Pons (tissue), 1 donor: ENCODE measurements around the gene FBXL7.

Experiments used
- DNase-seq: peaks from one replicate; pipeline ENCODE4 v3.0.0-alpha.2; 2016; ENCODE audit warnings: low spot score

Gene FBXL7

DNA sequence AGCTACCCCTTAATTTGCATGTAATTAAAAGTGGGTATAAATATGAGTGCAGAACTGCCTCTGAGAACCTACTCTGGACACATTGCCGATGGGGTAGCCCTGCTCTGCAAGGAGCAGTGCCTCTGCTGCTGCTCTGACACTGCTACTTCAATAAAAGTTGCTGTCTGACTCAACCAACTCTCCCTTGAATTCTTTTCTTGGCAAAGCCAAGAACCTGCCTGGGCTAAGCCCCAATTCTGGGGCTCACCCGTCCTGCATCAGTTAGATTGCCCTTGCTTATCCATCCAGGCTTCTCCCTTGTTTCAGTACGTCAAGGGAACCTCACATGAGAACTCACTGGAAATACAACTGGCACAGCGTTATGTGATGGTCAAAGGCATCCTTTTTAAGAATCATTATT lies 44.1 kb downstream of the FBXL7 start:
- DNase-seq = no peak

DNA sequence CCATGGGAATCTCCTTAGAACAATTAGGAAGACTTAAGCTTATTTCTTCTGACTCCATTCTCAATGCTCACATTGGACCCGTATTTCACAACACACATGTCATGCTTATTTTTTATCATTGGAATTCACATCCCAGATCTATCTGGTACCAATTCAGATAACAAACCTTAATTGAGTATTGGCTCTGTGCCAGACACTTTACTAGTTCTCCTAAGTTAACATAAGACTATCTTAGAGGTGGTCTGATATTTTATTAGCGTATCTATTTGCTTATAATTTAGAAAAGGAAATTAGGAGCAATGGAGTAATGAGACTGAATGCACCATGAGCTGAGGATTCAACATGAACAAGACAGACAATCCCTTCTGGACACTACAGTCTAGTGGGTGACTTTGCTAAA lies 45.1 kb downstream of the FBXL7 start:
- DNase-seq = no peak

DNA sequence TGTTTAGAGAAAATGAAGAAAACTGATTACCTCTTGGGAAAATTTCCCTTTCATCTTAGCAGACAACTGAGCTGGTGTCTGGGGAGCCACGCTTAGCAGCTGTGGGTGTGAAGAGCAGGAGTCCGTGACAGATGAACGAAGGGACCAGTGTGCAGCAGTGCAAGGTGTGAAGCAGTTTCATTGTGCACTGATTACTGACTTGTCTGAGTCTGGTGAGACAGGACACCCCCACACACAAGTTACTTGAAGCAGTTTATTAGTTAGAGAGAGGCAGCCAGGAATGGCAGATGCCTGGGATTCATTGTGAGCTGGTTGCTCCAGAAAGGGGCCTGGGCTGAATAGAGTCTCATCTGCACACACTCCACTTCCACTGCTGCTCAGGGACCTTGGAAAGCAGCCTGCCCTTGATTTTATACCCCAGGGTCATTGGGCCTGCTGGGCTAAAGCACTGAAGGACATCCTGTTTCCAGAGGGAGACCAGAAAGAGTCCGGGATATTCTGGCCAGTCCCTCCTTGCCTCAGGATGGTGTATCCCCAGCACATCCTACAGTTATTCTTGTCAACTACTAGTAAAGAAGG lies 47.4 kb downstream of the FBXL7 start:
- DNase-seq = no peak

DNA sequence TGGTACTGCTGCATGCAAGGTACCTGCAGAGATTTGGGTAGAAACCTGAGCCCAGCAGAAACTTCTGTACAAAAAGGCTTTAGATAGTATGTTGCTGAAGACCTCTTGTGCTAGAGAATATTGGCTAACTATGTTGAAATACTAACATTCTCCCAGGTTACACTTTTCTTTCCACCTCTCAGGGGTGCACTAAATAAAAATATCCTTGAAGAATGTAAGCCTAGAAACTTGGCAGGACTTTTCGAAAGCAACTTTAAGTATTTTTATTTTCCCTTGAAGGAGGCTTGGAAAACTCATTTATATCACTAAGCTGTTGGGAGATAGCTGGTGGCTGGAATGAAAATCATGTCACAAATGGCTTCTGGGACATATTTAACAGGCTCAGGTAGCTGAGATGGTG lies 50.0 kb downstream of the FBXL7 start:
- DNase-seq = no peak

DNA sequence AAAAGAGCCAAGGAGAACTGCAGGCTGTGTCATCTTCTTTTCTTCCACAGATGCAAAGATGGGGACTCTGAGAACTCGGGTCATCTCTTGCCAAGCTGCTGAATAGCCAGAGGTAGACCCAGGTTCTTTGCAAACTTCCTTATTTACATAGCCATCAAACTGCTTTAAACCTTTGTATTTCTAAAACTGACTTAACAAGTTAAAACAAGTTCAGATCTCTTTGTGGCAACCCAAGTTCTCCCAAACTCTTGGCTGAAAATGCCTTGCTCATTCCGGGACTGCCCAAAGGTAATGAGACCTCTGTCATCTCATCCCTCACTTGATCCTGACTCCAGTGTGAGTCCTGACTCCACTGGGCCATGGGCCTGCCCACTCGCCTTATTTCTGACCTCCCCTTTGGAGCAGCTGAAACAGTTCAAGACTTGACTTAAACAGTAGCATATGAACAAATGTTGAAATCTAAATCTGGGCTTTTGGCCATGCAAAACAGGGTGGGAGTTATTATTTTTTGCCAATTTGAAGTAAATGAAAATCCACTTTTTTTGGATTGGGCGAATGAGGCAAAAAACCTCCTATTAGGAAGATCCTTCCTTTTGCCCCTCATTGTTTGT lies 50.6 kb downstream of the FBXL7 start:
- no peak for DNase-seq

DNA sequence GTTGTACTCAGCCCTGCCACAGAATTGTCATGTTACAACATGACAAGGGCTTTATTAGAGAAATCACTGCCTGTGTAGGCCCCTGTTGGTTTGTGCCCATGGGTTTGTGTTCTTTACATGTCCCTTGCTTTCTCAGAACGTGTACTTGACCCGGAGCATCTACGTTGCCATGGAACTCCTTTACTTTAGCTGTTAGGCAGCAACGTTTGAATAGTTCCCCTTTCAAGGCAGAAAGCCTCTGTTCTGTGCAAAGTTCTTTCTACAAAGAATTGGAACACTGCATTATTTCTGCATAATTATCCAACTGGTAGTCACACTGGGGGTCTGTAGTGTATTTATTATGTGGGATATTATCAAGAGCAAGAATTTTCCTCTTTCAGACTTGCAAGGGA lies 51.1 kb downstream of the FBXL7 start:
- no peak for DNase-seq

DNA sequence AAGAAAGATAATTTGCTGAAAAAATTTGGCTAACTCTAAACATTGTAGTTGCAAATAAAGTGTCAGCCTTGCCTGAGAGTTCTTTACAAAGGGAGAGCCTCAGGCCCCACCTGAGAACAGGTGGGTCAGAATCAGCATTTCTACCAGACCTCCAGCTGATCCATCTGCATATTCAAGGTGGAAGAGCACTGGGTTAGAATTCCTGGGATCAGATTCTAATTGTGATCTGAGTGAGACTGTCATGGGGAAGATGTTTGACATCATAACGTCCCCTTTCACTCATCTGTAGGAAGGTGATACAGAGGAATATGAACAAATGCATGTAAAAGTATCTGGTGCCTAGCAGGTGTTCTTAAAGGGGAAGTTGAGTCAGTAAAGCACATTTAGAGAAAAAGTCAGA lies 54.6 kb downstream of the FBXL7 start:
- no peak for DNase-seq

DNA sequence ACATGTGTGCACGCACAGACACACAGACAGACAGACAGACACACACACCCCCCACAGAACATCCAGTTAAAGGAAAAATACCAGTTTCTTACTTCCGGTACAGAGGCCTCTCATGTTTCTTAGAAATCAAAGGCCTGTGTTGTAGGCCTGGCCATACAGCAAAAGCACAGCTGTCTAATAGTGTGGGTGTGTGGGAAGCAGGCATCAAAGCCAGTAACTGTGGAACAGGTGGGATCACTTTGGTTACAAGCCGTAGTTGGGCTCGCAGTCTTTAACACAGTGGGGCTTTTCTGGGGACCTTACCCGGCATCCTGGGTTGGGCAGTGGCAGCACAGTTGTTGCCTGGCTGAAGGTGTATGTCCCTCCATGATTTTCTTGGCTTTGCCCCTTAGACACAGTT lies 55.2 kb downstream of the FBXL7 start:
- DNase-seq = no peak

DNA sequence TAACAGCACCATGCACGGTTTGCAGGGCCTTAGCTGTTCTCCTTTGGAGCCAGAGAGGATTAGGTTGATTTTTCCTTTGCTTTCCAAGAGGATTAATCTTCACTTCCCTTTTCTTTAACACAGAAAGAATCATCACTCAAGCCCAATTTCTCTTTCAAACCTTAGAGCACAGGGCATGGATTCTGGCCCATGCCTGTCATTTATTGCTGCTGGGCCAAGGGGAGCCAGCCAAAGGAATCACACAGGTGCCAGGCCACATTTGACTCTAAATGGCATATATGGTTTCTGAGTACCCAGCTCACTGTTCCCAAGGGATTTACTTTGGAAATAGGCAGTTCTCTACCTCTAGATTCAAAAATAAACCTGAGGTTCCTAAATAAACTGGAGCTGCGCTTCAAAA lies 58.3 kb downstream of the FBXL7 start:
- DNase-seq = peak; percentile 17

DNA sequence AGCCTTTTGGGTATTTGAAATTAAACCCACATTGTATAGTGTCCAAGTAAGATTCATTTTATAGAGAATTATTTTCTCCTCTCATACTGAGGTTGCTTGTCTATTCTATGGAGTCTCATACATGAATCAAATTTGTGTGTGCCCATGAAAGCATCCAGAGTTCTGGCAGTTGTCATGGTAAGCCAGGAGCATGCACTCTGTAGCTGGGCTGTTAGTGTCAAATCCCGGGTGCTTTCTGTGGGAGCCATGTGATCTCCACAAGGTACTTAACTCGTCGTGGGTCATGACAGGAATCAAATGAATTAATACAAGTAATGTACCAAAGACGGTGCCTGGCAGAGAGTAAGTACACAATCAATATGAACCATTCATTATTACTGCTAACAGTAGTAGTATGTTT lies 58.7 kb downstream of the FBXL7 start:
- DNase-seq = no peak

DNA sequence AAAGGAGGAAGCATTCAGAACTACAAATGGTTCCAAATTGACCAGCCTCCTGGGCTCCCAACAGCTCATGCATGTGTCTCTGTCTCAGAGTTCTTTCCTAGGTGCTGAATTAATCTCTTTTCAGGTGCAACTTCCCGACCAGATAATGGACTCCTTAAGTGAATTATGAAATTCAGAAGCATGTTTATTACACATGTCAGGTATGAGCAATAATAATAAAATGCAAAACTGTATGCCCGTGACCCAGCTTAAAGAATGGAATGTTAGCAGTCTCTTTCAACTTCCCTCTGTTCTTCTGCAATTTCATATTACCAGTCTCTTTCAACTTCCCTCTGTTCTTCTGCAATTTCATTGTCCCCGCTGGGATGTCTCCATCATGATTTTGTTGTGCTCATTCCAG lies 60.4 kb downstream of the FBXL7 start:
- DNase-seq = no peak

DNA sequence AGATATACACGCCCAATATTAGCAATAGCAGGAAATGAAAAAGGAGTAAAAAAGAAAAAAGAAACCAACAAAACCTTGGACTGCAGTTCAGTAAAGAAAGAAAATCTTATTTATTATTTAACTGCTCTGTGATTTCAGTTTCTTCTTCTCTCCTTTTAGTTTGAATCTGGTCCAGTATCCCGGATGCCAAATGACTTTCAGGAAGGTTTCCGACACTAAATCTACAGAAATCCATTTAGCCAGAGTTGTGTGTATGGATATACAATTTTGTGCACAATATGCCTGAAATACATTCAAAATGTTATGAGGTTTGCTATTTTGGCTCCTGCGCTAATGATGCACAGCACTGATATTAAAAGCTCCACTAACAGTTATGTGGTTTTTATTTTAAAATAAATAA lies 64.5 kb downstream of the FBXL7 start:
- no peak for DNase-seq

DNA sequence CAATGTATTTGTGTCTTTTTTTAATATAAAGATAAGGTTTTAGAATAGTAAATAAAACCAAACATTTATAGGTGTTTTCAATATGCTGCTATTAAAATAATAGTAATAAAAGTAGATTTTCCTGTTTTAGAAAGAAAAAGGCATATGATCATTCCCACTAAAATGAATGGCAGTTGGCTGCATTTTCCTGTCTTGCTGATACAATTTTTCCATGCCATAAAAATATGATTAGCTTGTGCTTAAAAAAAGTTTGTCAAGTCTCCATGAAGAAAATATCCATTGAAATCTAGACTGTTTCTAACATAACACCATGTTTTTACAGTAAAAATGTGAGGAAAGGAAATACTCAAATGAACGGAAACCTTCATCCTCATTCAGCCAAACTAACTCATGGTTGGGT lies 65.0 kb downstream of the FBXL7 start:
- no peak for DNase-seq

DNA sequence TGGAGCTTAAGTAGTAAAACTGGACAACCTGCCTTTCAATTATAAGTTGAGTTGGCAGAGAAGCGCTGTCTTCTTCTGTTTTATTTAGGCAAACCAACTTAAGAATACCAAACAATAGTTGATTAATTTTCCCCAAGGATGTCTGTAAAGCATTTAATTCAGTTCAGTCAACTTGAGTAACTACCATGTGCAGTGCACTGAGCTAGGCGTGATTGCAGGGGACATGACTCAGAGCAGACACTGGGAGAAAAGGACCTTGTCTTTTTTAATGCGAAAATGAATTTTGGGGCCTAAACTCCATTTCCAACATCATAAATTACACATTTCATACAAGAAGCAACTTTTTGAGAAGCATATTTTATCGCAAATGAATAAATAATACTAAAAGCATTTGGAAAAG lies 66.3 kb downstream of the FBXL7 start:
- DNase-seq = no peak

DNA sequence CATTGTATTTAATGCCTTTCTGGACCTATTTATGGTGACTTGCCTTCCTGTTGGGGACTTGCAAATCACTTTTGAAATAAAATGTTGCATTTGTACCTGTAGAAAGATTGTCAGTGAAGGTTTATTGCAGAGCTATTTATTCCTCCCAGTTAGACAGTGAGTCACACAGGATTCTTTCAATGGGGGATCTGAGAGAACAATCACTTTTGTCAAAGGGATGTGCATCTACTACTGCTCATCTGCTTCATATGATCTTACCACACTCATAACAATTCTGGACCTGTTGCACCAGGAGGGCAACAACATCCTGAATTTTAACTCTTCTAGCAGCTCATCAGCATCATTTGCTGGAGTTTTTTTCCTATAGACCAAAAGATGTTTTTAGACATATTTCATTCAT lies 66.8 kb downstream of the FBXL7 start:
- peak; percentile 19 for DNase-seq

DNA sequence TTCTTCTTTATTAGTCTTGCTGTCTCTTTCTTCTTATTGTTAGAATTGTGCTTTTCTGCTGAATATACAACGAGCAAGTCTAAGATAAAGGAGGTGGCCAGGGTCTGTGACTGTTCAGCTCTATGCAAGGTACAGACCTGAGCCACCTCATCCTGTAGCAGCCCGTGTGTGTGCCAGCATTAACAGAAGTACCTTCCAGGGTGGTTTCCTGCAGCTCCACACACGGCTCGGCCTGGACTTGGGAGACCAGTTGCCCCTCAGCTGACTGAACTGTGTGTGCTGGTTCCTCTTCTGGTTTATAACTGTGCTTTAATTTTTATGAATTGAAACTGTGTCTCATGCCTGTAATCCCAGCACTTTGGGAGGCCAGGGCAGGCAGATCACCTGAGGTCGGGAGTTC lies 70.5 kb downstream of the FBXL7 start:
- no peak for DNase-seq

DNA sequence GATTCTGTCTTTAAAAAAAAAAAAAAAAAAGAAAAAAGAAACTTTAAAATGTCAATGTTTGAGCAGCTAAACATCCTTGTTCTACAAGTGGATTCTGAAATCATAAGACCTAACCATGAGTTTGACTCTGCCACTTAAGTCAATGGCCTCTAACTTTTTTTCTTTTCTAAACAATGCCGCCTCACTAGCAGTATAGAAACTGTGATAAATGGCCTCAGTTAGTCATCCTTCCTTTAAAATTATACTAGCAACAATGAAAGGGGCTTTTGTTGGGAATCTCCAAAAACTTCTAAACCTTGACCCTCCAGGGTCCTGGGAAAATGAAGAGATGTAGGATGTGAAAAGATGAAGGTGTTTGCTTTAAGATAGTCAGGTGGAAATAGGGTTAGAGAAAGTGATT lies 71.1 kb downstream of the FBXL7 start:
- no peak for DNase-seq

DNA sequence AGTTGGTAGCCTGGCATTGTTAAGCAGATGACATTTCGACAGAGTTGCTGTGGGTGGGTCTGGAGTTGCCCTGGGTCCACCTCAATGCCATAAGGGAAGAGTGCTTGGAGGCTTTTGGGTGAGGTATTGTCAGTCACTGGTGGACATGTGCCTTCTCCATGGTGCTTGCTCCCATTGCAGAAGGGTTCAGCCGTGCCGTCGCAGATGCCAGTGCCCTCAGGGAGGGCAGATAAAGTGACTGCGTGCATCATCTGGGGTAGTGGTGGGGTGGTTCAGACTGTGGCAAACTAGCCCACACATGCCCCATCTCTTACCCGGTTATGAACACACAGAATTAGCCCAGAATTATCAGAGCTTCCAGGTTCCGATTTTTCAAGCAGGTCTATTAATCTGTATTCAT lies 71.6 kb downstream of the FBXL7 start:
- no peak for DNase-seq

DNA sequence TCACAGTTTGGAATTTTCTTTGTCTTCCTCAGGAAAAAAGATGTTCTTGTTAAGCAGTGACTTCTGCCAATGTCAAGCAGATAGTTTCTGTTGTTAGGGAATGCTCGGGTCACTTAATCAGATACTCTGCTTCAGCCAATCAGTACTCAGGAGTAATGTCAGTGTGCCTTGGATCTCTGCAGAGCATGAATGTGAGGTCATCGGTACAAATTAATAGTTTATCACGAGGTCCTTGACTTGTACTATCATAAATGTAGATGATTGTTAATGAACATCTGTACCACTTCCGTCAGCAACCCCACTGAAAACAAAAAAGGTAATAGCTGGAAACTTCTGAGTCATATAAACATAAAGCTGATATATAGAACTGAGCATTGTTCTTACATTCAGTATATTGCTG lies 73.6 kb downstream of the FBXL7 start:
- peak; percentile 67 for DNase-seq

DNA sequence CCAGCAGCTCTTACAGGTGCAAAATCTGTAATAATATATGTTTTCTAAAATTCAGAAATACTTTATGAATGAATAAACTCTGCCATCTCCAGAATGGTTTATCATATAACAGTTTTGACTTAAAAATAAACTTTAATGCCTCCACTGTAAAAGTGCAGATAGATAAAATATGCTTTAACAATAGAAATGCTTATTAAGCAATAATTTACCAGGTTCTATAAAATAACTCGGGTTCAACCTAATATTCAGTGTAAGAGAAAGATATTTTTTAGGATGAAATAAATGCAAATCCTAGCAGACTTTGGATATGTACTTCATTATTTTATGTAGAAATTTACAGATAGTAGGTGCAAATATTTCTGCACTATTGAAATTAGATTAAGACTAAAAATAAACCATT lies 74.1 kb downstream of the FBXL7 start:
- DNase-seq = no peak

DNA sequence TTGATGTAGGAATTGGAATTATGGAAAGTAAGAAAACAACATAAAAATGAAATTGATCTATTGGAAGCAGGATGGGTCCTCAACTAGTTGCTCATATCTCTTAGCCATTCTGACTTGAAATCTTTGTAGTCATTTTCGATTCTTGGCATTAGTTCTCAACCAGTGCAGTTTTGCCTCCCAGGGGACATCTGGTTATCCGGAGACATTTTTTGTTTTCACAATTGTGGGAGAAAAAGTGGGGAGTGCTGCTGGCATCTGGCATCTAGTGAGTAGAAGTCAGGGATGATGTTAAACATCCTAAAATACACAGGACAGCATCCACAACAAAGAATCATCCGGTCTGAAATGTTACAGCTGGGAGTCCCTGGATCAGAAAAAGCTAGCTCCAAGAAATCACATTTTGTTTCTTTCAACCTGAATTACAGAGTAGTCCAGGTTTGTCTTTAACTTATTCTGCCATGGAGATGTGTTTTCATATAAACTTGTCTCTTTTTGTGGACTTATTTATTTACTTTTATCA lies 74.9 kb downstream of the FBXL7 start:
- DNase-seq = peak; percentile 52

DNA sequence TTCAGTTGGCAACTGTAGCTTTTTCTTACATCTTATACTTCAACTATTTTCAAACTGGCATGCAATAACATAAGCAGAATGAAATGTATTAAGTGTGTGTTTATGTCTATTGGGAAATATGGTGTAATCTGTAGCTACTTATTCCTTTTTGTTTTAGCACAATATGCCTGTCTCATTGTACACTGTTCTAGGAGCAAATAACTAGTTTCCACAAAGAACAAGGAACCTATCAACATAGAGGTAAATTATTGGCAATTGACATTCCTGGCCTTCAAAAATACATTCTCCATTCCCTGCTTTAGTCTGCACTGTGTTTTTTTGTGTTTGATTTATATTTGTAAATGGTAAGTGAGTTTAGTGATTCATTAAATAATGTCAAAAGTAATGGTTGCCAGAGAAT lies 75.7 kb downstream of the FBXL7 start:
- no peak for DNase-seq

DNA sequence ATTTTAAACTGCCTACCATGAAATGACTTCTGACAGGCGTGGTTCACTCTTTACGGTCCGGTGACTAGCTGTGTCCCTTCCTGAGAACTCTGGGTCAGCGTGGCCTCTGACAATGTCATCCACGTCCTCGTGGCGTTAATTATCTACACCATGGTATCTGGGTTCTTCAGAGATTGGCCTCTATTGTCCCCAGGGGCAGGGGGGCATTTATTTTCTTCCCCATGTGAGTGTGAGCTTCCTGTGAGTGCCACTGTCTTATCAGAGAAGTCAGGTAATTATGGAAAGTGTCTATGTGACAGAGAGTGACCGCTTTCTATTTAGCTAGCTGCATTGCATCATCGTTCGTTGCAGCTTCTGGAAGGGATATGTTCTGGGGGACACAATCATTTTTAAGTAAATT lies 77.2 kb downstream of the FBXL7 start:
- no peak for DNase-seq

DNA sequence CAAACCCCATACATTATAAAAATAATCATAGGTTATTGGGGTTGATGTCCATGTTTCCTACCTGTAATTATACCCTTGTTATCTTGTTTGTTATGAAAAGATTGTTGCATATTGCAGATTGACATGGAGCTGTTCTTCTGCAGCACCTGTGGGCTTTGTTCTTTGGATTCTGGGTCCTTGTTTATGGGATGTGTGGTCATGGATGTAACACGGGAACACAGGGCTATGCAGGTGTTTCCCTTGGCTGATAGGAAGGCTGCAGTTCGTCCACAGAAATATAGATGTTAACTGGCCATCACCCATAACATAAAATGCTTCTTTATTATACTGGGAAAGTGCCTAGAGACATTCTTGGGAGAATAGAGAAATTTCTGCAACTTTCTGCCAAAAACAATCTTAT lies 77.9 kb downstream of the FBXL7 start:
- no peak for DNase-seq
